H7 (cell line): ENCODE measurements around the gene EFNA2. TPM values are rescaled to one million over a fixed set of nuclear protein-coding genes. Genes with fewer than 3 reads are reported as not detected.
"Not testable (repeated sequence)": the region's sequence is repeated elsewhere in the genome, so short reads cannot be mapped to it uniquely, and the experiment has no call there.

Experiments used
- DNase-seq: peaks from one replicate; pipeline ENCODE4 v3.0.0; 2012
- H3K27me3 ChIP-seq: 2 replicates; pipeline ENCODE4 v1.6.0; 2011; ENCODE audit warnings: mild to moderate bottlenecking, low read length; ENCODE audit not compliant: control insufficient read depth, insufficient read depth
- H3K36me3 ChIP-seq: replicated peaks from 2 replicates; pipeline ENCODE4 v1.5.1; 2011; ENCODE audit warnings: low read length; ENCODE audit not compliant: control insufficient read depth, insufficient read depth
- H3K4me3 ChIP-seq: 2 replicates; pipeline ENCODE4 v1.5.1; 2011; ENCODE audit warnings: low read depth, mild to moderate bottlenecking, control low read depth, low read length, moderate library complexity; ENCODE audit not compliant: insufficient read depth
- total RNA-seq: library from RNA; depleted of rRNA; stranded (reverse); fragments of >200 nt; shearing (Covaris generic); gene quantifications from 2 replicates; pipeline ENCODE4 v1.2.3, GENCODE V29; 2014

Gene EFNA2
- total RNA-seq, 1 experiment from 2014 or later = 20.2 TPM

- Histone ChIP-seq H3K36me3 (no peaks in the 10 kb centered on the region), H3K27me3 (peaks cover 4% of the 10 kb centered on the region; the same call in 1 of the 2 replicates), H3K4me3 (no peak overlapping the region)
- DNase-seq = no peak
Observed at GRCh38 chr19:1296078-1296477, 10.4 kb downstream of the EFNA2 start.

DNA sequence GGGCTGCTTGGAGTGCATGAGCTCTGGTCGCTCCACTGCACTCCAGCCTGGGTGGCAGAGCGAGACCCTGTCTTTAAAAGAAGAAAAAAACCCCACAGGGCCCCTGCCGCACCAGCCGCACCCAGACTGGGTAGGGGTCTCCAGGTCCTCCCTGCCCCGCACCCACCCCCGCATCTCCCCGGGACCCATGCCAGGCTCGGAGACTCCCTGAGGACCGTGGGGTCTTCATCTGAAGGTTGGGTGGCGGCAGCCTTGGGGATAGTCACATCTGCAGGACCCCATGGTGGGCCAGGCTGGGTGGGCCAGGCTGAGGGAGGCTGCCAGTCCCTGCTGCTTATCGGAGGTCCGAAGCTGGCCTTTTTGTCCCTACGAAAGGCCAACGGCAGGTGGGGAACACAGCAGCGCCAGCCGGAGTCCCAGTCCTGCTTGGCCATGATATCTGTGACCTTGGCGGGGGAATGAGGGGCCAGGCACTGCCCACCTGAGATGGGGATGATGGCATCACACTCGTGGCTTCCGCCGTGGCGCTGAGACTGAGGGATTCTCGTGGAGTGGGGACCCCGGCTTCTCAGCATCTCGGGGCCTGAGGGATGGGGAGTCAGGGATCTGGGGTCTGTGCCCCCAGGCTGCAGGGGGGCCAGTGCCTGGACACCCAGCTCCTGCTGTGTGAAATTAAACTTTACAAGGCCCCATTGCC is 11.1 kb downstream of the EFNA2 start:
- H3K4me3 ChIP-seq = no peak overlapping the region
- no peaks in the 10 kb centered on the region for H3K36me3 ChIP-seq
- no peak for DNase-seq
- H3K27me3 ChIP-seq = peaks cover 4% of the 10 kb centered on the region; the same call in 1 of the 2 replicates

GRCh38 chr19:1298235-1298634 is 12.6 kb downstream of the EFNA2 start:
- Histone ChIP-seq H3K36me3 (no peaks in the 10 kb centered on the region), H3K4me3 (no peak overlapping the region), H3K27me3 (peaks cover 4% of the 10 kb centered on the region; the same call in 1 of the 2 replicates)
- no peak for DNase-seq

DNA sequence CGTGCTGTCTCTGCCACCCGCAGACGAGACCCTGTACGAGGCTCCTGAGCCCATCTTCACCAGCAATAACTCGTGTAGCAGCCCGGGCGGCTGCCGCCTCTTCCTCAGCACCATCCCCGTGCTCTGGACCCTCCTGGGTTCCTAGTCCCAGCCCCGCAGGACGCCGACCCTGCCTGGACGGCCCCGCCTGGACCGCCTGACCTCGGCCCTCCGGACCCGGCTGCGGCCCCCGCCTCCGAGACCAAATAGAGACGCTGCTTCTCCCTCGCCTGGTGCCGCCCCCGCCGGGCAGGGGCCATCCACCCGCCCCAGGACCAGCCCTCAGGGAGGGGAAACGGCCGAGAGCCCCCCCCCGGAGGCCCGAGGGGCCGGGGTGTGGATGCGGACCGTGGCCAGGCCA is 14.1 kb downstream of the EFNA2 start:
- Histone ChIP-seq H3K4me3 (no peak overlapping the region), H3K27me3 (peaks cover 3% of the 10 kb centered on the region; the same call in 1 of the 2 replicates), H3K36me3 (no peaks in the 10 kb centered on the region)
- DNase-seq = peak; percentile 74

DNA sequence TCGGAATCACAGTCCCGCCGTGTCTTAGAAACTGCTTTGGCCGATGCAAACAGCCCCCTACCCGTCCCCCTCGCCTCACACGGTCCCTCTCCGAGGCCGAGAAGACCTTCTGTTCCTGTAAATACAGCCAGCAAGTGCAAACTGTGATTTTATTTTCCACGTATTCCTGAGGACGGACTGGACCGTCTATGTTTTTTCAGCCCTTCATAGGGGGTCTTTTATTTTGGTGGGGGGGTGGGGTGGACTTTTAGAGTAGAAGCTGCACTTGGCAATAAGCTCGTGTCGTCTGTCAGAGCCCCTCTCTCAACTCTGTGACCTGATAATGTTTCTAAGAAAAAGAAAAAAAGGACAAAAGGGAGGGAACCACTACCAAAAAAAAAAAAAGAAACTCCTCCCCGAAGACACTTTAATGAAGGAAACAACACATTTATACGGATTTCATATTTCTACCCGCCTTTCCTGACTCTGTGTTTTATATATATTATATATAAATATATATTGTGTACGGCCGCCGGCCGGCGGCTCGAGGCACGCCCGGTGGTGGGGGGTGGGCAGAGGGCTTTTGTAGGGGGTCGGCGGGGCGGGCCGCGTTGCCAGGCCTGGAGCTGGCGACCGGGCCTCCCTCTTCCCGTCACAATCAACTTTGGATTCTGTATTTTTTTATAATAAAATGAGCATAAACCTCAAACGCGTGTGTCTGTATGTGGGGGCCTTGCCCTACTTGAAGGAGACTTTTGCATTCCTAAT is 15.2 kb downstream of the EFNA2 start:
- DNase-seq = peak; percentile 74
- no peaks in the 10 kb centered on the region for H3K27me3 ChIP-seq

DNA sequence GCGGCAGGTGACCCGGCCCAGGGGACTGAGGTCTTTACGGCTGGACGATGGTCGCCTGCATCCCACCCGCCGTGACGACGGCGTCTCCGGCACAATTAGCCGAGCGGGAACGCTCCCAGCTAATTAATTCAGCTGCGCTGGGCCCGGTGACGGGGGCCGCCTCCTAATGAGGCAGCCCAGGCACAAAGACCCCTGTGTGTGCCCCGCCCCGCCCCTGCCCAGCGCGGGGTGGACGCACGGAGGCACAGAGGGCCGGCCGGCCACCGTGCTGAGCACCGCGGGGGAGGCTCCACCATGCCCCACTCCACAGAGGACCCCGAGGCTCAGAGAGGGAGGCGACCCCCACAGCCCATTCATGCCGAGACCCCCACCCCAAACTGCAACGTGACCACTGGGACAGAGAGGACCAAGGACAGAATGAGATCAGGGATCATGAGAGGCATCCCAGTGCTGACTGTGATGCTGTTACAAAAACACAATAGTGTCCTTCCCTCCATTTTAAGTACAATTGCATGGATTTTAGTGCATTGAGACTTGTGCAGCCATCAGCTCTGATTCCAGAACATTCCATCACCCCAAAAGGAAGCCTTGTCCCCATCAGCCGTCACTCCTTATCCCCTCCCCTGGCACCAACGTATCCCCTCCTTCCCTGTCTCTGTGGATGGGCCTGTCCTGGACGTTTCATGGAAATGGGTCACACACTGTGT is 17.0 kb downstream of the EFNA2 start:
- no peak for DNase-seq
- Histone ChIP-seq H3K27me3 (no peaks in the 10 kb centered on the region), H3K4me3 (no peak overlapping the region), H3K36me3 (no peaks in the 10 kb centered on the region)

More for the DNA sequence above, 15.2 kb downstream of the EFNA2 start:
- no peak overlapping the region for H3K4me3 ChIP-seq
- no peaks in the 10 kb centered on the region for H3K36me3 ChIP-seq

DNA sequence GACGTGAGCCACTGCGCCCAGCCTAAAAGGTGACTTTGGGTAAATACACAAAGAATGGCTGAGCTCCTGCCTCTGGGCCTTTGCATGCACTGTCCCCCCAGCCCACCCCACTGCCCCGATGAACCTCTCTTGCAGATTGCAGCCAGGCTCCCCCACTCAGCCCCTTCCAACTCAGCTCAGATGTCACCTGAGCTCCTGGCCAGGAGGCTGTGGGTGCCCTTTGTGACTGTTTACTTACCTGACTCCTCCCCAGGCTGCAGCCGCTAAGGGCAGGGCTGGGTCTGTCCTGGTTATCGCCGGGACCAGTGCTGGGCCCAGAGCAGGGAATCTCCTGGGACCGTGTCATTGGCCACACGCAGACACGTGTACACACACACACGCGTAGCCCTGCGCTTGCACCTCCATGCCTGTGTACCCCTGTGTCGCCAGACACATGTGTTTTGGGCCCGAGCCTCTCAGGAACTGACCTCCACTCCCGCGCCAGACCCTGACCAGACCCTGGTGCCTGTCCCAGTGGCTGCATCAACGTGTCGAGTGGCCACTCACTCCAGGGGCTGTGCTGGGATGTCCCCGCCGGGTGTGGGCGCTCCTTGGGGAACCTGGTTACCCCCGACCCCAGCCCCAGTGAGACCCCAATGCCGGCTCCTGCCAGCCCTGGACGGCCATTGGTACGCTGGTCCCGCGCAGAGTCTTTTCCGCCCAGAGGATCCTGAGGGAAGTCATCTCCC is 18.7 kb downstream of the EFNA2 start:
- Histone ChIP-seq H3K27me3 (no peaks in the 10 kb centered on the region), H3K36me3 (no peaks in the 10 kb centered on the region), H3K4me3 (no peak overlapping the region)
- no peak for DNase-seq

DNA sequence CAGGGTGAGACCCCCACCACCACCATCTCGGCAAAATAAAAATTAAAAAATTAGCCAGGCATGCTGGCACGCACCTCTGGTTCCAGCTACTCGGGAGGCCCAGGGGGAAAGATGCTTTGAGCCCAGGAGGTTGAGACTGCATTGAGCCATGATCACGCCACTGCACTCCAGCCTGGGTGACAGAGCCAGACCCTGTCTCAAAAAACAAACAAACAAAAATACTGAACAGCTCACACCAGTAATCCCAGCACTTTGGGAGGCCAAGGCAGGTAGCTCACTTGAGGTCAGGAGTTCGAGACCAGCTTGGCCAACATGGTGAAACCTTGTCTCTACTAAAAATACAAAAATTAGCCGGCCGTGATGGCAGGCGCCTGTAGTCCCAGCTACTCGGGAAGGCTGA is 19.7 kb downstream of the EFNA2 start:
- DNase-seq, H3K27me3 ChIP-seq, H3K36me3 ChIP-seq, H3K4me3 ChIP-seq: not testable (repeated sequence)

GRCh38 chr19:1307320-1307719 is 21.6 kb downstream of the EFNA2 start:
- Histone ChIP-seq H3K36me3 (no peaks in the 10 kb centered on the region), H3K4me3 (no peak overlapping the region), H3K27me3 (no peaks in the 10 kb centered on the region)
- DNase-seq = no peak

GRCh38 chr19:1307755-1308303 is 22.2 kb downstream of the EFNA2 start:
- DNase-seq = no peak
- H3K36me3 ChIP-seq = no peaks in the 10 kb centered on the region
- H3K27me3 ChIP-seq = no peaks in the 10 kb centered on the region
- no peak overlapping the region for H3K4me3 ChIP-seq

DNA sequence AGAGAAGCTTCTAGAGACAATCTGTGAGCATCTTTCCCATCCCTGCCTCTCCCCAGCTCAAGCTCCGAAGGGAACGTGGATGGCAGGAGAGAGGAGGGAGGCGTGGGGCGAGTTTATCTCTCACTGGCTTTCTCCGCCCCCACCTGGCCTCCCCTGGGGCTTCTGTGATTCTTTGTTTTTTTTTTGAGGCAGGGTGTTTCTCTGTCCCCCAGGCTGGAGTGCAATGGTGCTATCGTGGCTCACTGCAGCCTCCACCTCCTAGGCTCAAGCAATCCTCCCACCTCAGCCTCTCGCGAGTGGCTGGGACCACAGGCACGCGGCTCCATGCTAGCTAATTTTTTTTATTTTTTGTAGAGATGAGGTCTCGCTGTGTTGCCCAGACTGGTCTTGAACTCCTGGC is 23.0 kb downstream of the EFNA2 start:
- H3K4me3 ChIP-seq = no peak overlapping the region
- no peaks in the 10 kb centered on the region for H3K27me3 ChIP-seq
- H3K36me3 ChIP-seq = no peaks in the 10 kb centered on the region
- DNase-seq = no peak

GRCh38 chr19:1309977-1310852 is 24.5 kb downstream of the EFNA2 start:
- no peak for DNase-seq
- Histone ChIP-seq H3K4me3 (no peak overlapping the region), H3K27me3 (no peaks in the 10 kb centered on the region), H3K36me3 (no peaks in the 10 kb centered on the region)

GRCh38 chr19:1310853-1311180 is 25.1 kb downstream of the EFNA2 start:
- Histone ChIP-seq H3K36me3 (no peaks in the 10 kb centered on the region), H3K27me3 (peaks cover under 1% of the 10 kb centered on the region; the same call in 1 of the 2 replicates), H3K4me3 (no peak overlapping the region)
- DNase-seq = no peak
